GM12878 (cell line): Measurements from ENCODE around the gene ERVK3-1. TPM values are rescaled to one million over a fixed set of nuclear protein-coding genes. Genes with fewer than 3 reads are reported as not detected.
A peak's percentile ranks its signal among the peaks of the same experiment; 100 is the strongest.
"Not testable (repeated sequence)": the region's sequence is repeated elsewhere in the genome, so short reads cannot be mapped to it uniquely, and the experiment has no call there.

Experiments used
- ATAC-seq: fragments of 200-7000 bp; cut with Tn5 transposase; 3 replicates; pipeline ENCODE4 v1.9.1; 2020; ENCODE audit warnings: mild to moderate bottlenecking, moderate library complexity
- BruUV-seq: library from RNA; stranded (reverse); fragments of 400-500 nt; replicated peaks from 2 replicates; lab custom pipeline; 2021; lab: Mats Ljungman, UMichigan
- CTCF ChIA-PET: fragments of 300-600 bp; sonication (Branson Sonifier 250); formaldehyde crosslinking; extraction: SDS; loops from one replicate; lab custom pipeline; 2021; ENCODE audit warnings: inconsistent platforms; lab: Yijun Ruan, JAX
- POLR2A ChIA-PET: fragments of 350-600 bp; formaldehyde crosslinking; extraction: SDS; loops from one replicate; lab custom pipeline; 2021; ENCODE audit warnings: inconsistent platforms; lab: Charles Lee
- RAD21 ChIA-PET: fragments of 300-600 bp; sonication (Branson Sonifier 250); formaldehyde crosslinking; loops from one replicate; lab custom pipeline; 2023; ENCODE audit warnings: antibody characterized with exemption; ENCODE audit not compliant: unreplicated experiment; lab: Charles Lee
- SMC1A ChIA-PET: fragments of 300-600 bp; sonication (Branson Sonifier 250); formaldehyde crosslinking; loops from one replicate; lab custom pipeline; 2023; ENCODE audit not compliant: unreplicated experiment, uncharacterized antibody; lab: Charles Lee
- DNase-seq: peaks from one replicate; pipeline ENCODE4 v3.0.0-alpha.2; 2011; ENCODE audit warnings: low read depth, low spot score
- FAIRE-seq: peaks from 3 replicates; lab custom pipeline; 2011; peaks lifted over from hg19 to GRCh38; lab: Jason Lieb, UNC
- H2AFZ ChIP-seq: 2 replicates; pipeline ENCODE4 v1.6.0; 2011; ENCODE audit warnings: low read depth, low read length, control low read depth; ENCODE audit not compliant: control insufficient read depth
- H3K27ac ChIP-seq: 2 replicates; pipeline ENCODE4 v1.5.1; 2011; ENCODE audit warnings: control low read depth; ENCODE audit not compliant: control insufficient read depth, insufficient read depth
- H3K27me3 ChIP-seq, 2 experiments: replicated peaks in 1 of 2; 2 replicates each; pipeline versions ENCODE4 v1.6.0 to v1.6.1; 2011; ENCODE audit warnings: low read length in 1 of 2; ENCODE audit not compliant: control insufficient read depth in 2 of 2, insufficient read depth in 2 of 2
- H3K36me3 ChIP-seq, 2 experiments: 2 replicates each; pipeline ENCODE4 v1.5.1; 2011; ENCODE audit warnings: low read length in 1 of 2; ENCODE audit not compliant: control insufficient read depth in 2 of 2, insufficient read depth in 2 of 2
- H3K4me1 ChIP-seq: 2 replicates; pipeline ENCODE4 v1.6.1; 2011; ENCODE audit warnings: mild to moderate bottlenecking, low read length, moderate library complexity, mixed read lengths; ENCODE audit not compliant: control insufficient read depth, insufficient read depth
- H3K4me2 ChIP-seq: 2 replicates; pipeline ENCODE4 v1.6.0; 2011; ENCODE audit warnings: control low read depth; ENCODE audit not compliant: control insufficient read depth, insufficient read depth
- H3K4me3 ChIP-seq: fragments of 200-600 bp; sonication (generic); 2 replicates; pipeline ENCODE4 v1.5.1; 2016
- H3K79me2 ChIP-seq: 2 replicates; pipeline ENCODE4 v1.6.0; 2011; ENCODE audit warnings: low read length; ENCODE audit not compliant: control insufficient read depth, insufficient read depth
- H3K9ac ChIP-seq: 2 replicates; pipeline ENCODE4 v1.8.0; 2011; ENCODE audit warnings: low read length, control low read depth, mixed read lengths; ENCODE audit not compliant: control insufficient read depth, insufficient read depth
- H3K9me3 ChIP-seq: replicated peaks from 3 replicates; pipeline ENCODE4 v1.5.1; 2011; ENCODE audit warnings: mild to moderate bottlenecking, low read length; ENCODE audit not compliant: control insufficient read depth, insufficient read depth
- H4K20me1 ChIP-seq: 2 replicates; pipeline ENCODE4 v1.6.0; 2011; ENCODE audit not compliant: control insufficient read depth, insufficient read depth
- ASH2L ChIP-seq: fragments of 300-600, 200-600 bp; sonication (generic); IDR thresholded peaks from 2 replicates; pipeline ENCODE4 v1.6.1; 2017; ENCODE audit warnings: low read depth, mild to moderate bottlenecking, borderline replicate concordance
- BCL11A ChIP-seq: IDR thresholded peaks from 2 replicates; pipeline ENCODE4 v1.6.1; 2011; ENCODE audit warnings: low read depth, low read length
- CEBPB ChIP-seq, 2 experiments: fragments of 150-350 bp in 1 of 2; IDR thresholded peaks; 2 replicates each; pipeline ENCODE4 v1.6.1; 2012 to 2014; ENCODE audit warnings: low read depth in 2 of 2, low read length in 2 of 2, borderline replicate concordance in 1 of 2, inconsistent platforms in 1 of 2
- CREM ChIP-seq: IDR thresholded peaks from 2 replicates; pipeline ENCODE4 v1.6.1; 2014; ENCODE audit warnings: antibody characterized with exemption, low read depth
- EGR1 ChIP-seq, 2 experiments: IDR thresholded peaks; 1 replicate in 1 of 2; 2 replicates in 1 of 2; pipeline ENCODE4 v1.6.1; 2011 to 2012; ENCODE audit warnings: low read depth in 2 of 2, low read length in 2 of 2, borderline replicate concordance in 1 of 2, mild to moderate bottlenecking in 1 of 2, moderate library complexity in 1 of 2
- NFYB ChIP-seq: IDR thresholded peaks from 2 replicates; pipeline ENCODE4 v1.6.1; 2011; ENCODE audit warnings: low read depth, mild to moderate bottlenecking, low read length, improper control_type of control experiment, moderate library complexity; ENCODE audit not compliant: insufficient read depth
- NR2C2 ChIP-seq: IDR thresholded peaks from 2 replicates; pipeline ENCODE4 v1.6.1; 2011; ENCODE audit warnings: borderline replicate concordance, low read depth; ENCODE audit not compliant: control insufficient read depth, insufficient read length
- POLR2A ChIP-seq: IDR thresholded peaks from 2 replicates; pipeline ENCODE4 v1.6.1; 2011; ENCODE audit warnings: low read depth, mild to moderate bottlenecking, low read length
- RCOR1 ChIP-seq: conservative IDR thresholded peaks from 2 replicates; pipeline ENCODE4 v1.6.1; 2012; ENCODE audit warnings: low read depth, low read length, improper control_type of control experiment
- SIN3A ChIP-seq: IDR thresholded peaks from 2 replicates; pipeline ENCODE4 v1.6.1; 2012; ENCODE audit warnings: low read depth, low read length, improper control_type of control experiment
- SUZ12 ChIP-seq: fragments of 200-600 bp; sonication (generic); IDR thresholded peaks from one replicate; pipeline ENCODE4 v1.6.1; 2018; ENCODE audit warnings: antibody characterized with exemption, mild to moderate bottlenecking; ENCODE audit not compliant: unreplicated experiment
- TARDBP ChIP-seq: IDR thresholded peaks from 2 replicates; pipeline ENCODE4 v1.6.1; 2016; ENCODE audit warnings: borderline replicate concordance
- WGBS: methylation state at CpG from one replicate; pipeline ENCODE4 v1.1.6; 2016; ENCODE audit warnings: low lambda C conversion rate; ENCODE audit not compliant: insufficient replicate concordance, insufficient coverage; ENCODE audit errors: missing lambda C conversion rate; 5-methylcytosine and 5-hydroxymethylcytosine counted together
- in situ Hi-C: fragments of 300-500 bp; cut with MboI; formaldehyde crosslinking; loops from 9 replicates; pipeline ENCODE4 v1.14.3; 2018; ENCODE audit warnings: mixed read lengths
- intact Hi-C: fragments of 100-400 bp; cut with micrococcal nuclease; formaldehyde crosslinking; loops from one replicate; pipeline ENCODE4 v1.14.2; 2022; ENCODE audit not compliant: unreplicated experiment
- polyA plus RNA-seq, 11 experiments: library from polyadenylated mRNA; depleted of rRNA in 4 of 11; unstranded in 6 of 11; stranded (reverse) in 5 of 11; fragments of >200 nt; fragmentation: Nextera tagmentation in 4 of 11; fragmentation: Illumina TruSeq in 1 of 11; extraction: Ambion mirVana in 4 of 11; extraction: Trizol in 1 of 11; gene quantifications; 1 replicate in 1 of 11; 2 replicates in 10 of 11; pipeline versions ENCODE4 v1.2.1 to v1.2.3, GENCODE V29; 2011 to 2016; ENCODE audit warnings: inconsistent platforms in 2 of 11, missing spikeins in 2 of 11, low read depth in 1 of 11
- total RNA-seq, 4 experiments: library from RNA; depleted of rRNA in 3 of 4; stranded (reverse); fragments of >200 nt in 3 of 4; fragmentation: Illumina TruSeq in 1 of 4; extraction: Trizol in 1 of 4; gene quantifications; 2 replicates each; pipeline versions ENCODE4 v1.2.1 to v1.2.3, GENCODE V29; 2013 to 2021
- TF ChIP-seq, protein P1 (sequence below): fragments of 450-650 bp; IDR thresholded peaks from 2 replicates; pipeline ENCODE4 v1.6.1; 2017; ENCODE audit warnings: mild to moderate bottlenecking, moderate library complexity

ERVK3-1 gene
- total and polyA plus RNA-seq, 10 of the 15 experiments (the other 5 are each of a cell fraction or from before 2014, with no cell fraction given), result 59.3 to 172 (median 95.8) TPM

GRCh38 chr19:58258259-58258658 is 46.9 kb upstream of the ERVK3-1 start:
- 100% methylated on average over 3 of the region's 4 CpGs for WGBS
- H3K27ac ChIP-seq, H2AFZ ChIP-seq, DNase-seq, SMC1A ChIA-PET, H3K27me3 ChIP-seq, in situ Hi-C loops: not testable (repeated sequence)
- peak; percentile 51; the same call in 1 of the 2 replicates for TF ChIP-seq POLR2A
- TF ChIP-seq, all 136 proteins: peak for 1; not testable (repeated sequence) for 135
- BruUV-seq, H3K4me1 ChIP-seq, intact Hi-C loops, H3K79me2 ChIP-seq, H3K9ac ChIP-seq, ATAC-seq, H3K4me3 ChIP-seq, H4K20me1 ChIP-seq, POLR2A ChIA-PET, CTCF ChIA-PET, FAIRE-seq, RAD21 ChIA-PET, H3K4me2 ChIP-seq: not testable (repeated sequence)
- H3K9me3 ChIP-seq, result peaks cover 70% of the 10 kb centered on the region
- H3K36me3 ChIP-seq, result peaks cover 6 to 28% of the 10 kb centered on the region in 2 experiments

GRCh38 chr19:58261600-58261967 is 43.6 kb upstream of the ERVK3-1 start:
- H3K4me3 ChIP-seq, result no peak overlapping the region
- H3K36me3 ChIP-seq, result peaks cover 0 to 9% of the 10 kb centered on the region in 2 experiments; a peak in 1 of 4 replicates
- no TSS peak for BruUV-seq
- intact Hi-C loops (no loop called here), in situ Hi-C loops (no loop called here)
- no peaks in the 10 kb centered on the region for H3K27me3 ChIP-seq
- ChIA-PET POLR2A (no interaction called here), SMC1A (no interaction called here), CTCF (no interaction called here), RAD21 (no interaction called here)
- TF ChIP-seq BCL11A (no peak), SUZ12 (no peak), NFYB (no peak), ASH2L (no peak), RCOR1 (no peak), SIN3A (no peak), EGR1 (IDR thresholded peaks at IDR 0.05; ENCODE audit: borderline replicate concordance in 1 of 2, low read depth in 2 of 2, low read length in 2 of 2) (no peak), TARDBP (no peak), CREM (no peak), CEBPB (IDR thresholded peaks at IDR 0.05; ENCODE audit: borderline replicate concordance in 1 of 2, low read depth in 2 of 2, low read length in 2 of 2) (no peak), NR2C2 (no peak)
- TF ChIP-seq, protein P1, sequence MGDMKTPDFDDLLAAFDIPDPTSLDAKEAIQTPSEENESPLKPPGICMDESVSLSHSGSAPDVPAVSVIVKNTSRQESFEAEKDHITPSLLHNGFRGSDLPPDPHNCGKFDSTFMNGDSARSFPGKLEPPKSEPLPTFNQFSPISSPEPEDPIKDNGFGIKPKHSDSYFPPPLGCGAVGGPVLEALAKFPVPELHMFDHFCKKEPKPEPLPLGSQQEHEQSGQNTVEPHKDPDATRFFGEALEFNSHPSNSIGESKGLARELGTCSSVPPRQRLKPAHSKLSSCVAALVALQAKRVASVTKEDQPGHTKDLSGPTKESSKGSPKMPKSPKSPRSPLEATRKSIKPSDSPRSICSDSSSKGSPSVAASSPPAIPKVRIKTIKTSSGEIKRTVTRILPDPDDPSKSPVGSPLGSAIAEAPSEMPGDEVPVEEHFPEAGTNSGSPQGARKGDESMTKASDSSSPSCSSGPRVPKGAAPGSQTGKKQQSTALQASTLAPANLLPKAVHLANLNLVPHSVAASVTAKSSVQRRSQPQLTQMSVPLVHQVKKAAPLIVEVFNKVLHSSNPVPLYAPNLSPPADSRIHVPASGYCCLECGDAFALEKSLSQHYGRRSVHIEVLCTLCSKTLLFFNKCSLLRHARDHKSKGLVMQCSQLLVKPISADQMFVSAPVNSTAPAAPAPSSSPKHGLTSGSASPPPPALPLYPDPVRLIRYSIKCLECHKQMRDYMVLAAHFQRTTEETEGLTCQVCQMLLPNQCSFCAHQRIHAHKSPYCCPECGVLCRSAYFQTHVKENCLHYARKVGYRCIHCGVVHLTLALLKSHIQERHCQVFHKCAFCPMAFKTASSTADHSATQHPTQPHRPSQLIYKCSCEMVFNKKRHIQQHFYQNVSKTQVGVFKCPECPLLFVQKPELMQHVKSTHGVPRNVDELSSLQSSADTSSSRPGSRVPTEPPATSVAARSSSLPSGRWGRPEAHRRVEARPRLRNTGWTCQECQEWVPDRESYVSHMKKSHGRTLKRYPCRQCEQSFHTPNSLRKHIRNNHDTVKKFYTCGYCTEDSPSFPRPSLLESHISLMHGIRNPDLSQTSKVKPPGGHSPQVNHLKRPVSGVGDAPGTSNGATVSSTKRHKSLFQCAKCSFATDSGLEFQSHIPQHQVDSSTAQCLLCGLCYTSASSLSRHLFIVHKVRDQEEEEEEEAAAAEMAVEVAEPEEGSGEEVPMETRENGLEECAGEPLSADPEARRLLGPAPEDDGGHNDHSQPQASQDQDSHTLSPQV, result no peak
- H3K9me3 ChIP-seq, result peaks cover 65% of the 10 kb centered on the region
- H4K20me1 ChIP-seq, result no peaks in the 10 kb centered on the region
- H3K9ac ChIP-seq, result no peak overlapping the region
- no peaks in the 10 kb centered on the region for H3K79me2 ChIP-seq
- H3K4me1 ChIP-seq, result no peaks in the 10 kb centered on the region
- H3K27ac ChIP-seq, result no peak overlapping the region
- WGBS, result 98% methylated on average over 3 of the region's 3 CpGs
- H3K4me2 ChIP-seq, result no peak overlapping the region
- H2AFZ ChIP-seq, result no peak overlapping the region
- FAIRE-seq, result no peak
- ATAC-seq, result no peak
- DNase-seq, result no peak
